Natural killer cell (primary cell): ENCODE data around the gene GTPBP4. TPM values are rescaled to one million over a fixed set of nuclear protein-coding genes. Genes with fewer than 3 reads are reported as not detected.

Source experiments
- ATAC-seq, 3 donors: fragments of 150-1000 bp in 2 of 3; fragments of 200-7000 bp in 1 of 3; cut with Tn5 transposase; 1 replicate in 1 of 3; 2 replicates in 2 of 3; pipeline ENCODE4 v1.10.0; 2021; ENCODE audit warnings: mild to moderate bottlenecking in 2 of 3, moderate library complexity in 2 of 3
- DNase-seq, 2 donors: peaks; one replicate each; pipeline versions ENCODE4 v3.0.0 to v3.0.0-alpha.2; 2013 to 2021; ENCODE audit warnings: mixed read lengths in 1 of 2
- H3K27ac ChIP-seq: one replicate; pipeline ENCODE4 v1.5.1; 2013; ENCODE audit warnings: mild to moderate bottlenecking, low read length
- H3K27me3 ChIP-seq: one replicate; pipeline ENCODE4 v1.6.1; 2013; ENCODE audit warnings: low read length; ENCODE audit not compliant: control insufficient read depth, insufficient read depth
- H3K36me3 ChIP-seq: one replicate; pipeline ENCODE4 v1.6.1; 2013; ENCODE audit warnings: low read length; ENCODE audit not compliant: control insufficient read depth, insufficient read depth
- H3K4me1 ChIP-seq: one replicate; pipeline ENCODE4 v1.6.1; 2013; ENCODE audit warnings: low read length; ENCODE audit not compliant: control insufficient read depth, insufficient read depth
- H3K4me3 ChIP-seq: one replicate; pipeline ENCODE4 v1.5.1; 2013; ENCODE audit warnings: low read length
- H3K9me3 ChIP-seq: one replicate; pipeline ENCODE4 v1.6.1; 2013; ENCODE audit warnings: low read length; ENCODE audit not compliant: control insufficient read depth, insufficient read depth
- H3K27ac Mint-ChIP-seq, 2 donors: one replicate each; pipeline ENCODE4 v1.8.0; 2022; ENCODE audit warnings: mild to moderate bottlenecking in 2 of 2, mixed read lengths in 2 of 2, moderate library complexity in 1 of 2
- H3K27me3 Mint-ChIP-seq, 2 donors: one replicate each; pipeline ENCODE4 v1.8.0; 2022; ENCODE audit warnings: low read depth in 2 of 2, mixed read lengths in 2 of 2
- H3K36me3 Mint-ChIP-seq: one replicate; pipeline ENCODE4 v1.8.0; 2022; ENCODE audit warnings: mixed read lengths
- H3K4me1 Mint-ChIP-seq, 2 donors: one replicate each; pipeline ENCODE4 v1.8.0; 2022; ENCODE audit warnings: mixed read lengths in 2 of 2
- H3K4me3 Mint-ChIP-seq: one replicate; pipeline ENCODE4 v1.8.0; 2022; ENCODE audit warnings: mild to moderate bottlenecking, moderate library complexity, mixed read lengths
- H3K9me3 Mint-ChIP-seq, 2 donors: one replicate each; pipeline ENCODE4 v1.8.0; 2022; ENCODE audit warnings: mixed read lengths in 2 of 2
- CTCF ChIP-seq: fragments of 200-600 bp; IDR thresholded peaks from one replicate; pipeline ENCODE4 v1.8.0; 2022; ENCODE audit warnings: antibody characterized with exemption
- WGBS: methylation state at CpG from one replicate; pipeline ENCODE4 v1.1.7; 2013; ENCODE audit warnings: missing lambda C conversion rate; ENCODE audit not compliant: insufficient coverage; 5-methylcytosine and 5-hydroxymethylcytosine counted together
- intact Hi-C: fragments of 100-400 bp; cut with micrococcal nuclease; formaldehyde crosslinking; loops from one replicate; pipeline ENCODE4 v1.14.2; 2022
- total RNA-seq, 4 donors: library from RNA; stranded (reverse); fragments of 120-200 nt in 1 of 4; gene quantifications; one replicate each; pipeline versions ENCODE4 v1.2.3 to v1.2.4, GENCODE V29; 2013 to 2022

Gene GTPBP4
- total RNA-seq, 3 donors from 2014 or later (not counting 1 experiment from before 2014, with no cell fraction given): 53.9 to 99.6 (median 72.5) TPM

DNA sequence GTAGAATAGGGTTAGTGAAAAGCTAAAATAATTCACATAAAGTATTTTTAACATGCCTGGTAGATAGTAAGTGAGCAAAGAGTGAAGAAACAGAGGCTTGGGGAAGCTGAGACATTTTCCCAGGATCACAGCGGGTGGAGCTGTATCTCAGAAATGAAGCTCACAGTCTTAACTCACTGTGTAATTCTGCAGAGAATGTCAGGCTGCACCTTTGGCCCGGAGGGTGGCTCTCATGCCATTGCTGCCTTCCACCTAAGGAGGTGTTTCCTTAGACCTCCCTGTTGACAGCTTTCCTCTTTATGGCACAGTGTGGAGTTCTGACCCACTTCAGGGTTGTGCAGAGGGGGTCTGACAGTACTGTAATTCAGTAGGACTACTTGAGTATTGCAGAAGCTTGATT lies 2.9 kb upstream of the GTPBP4 start:
- peaks cover 0 to 4% of the 10 kb centered on the region in 2 donors for H3K9me3 Mint-ChIP-seq
- no peak overlapping the region for H3K27ac Mint-ChIP-seq
- peak overlapping the region; percentile 9 for H3K4me3 Mint-ChIP-seq
- peaks cover 32% of the 10 kb centered on the region in 2 donors for H3K4me1 Mint-ChIP-seq
- H3K27me3 Mint-ChIP-seq: no peaks in the 10 kb centered on the region
- ATAC-seq (no peak), DNase-seq (no peak)
- no peak overlapping the region for H3K27ac ChIP-seq
- H3K4me3 ChIP-seq: no peak overlapping the region
- no peaks in the 10 kb centered on the region for H3K27me3 ChIP-seq
- peaks cover 6% of the 10 kb centered on the region for H3K9me3 ChIP-seq
- WGBS: 94% methylated on average over 2 of the region's 2 CpGs
- intact Hi-C loops: no loop called here
- H3K36me3 ChIP-seq: no peaks in the 10 kb centered on the region
- H3K4me1 ChIP-seq: peaks cover 21% of the 10 kb centered on the region
- no peaks in the 10 kb centered on the region for H3K36me3 Mint-ChIP-seq
- no peak for TF ChIP-seq CTCF

GRCh38 chr10:986137-986825 lies 2.0 kb upstream of the GTPBP4 start:
- WGBS: 94% methylated on average over 7 of the region's 7 CpGs
- no peaks in the 10 kb centered on the region for H3K27me3 Mint-ChIP-seq
- Histone ChIP-seq H3K4me1 (peaks cover 21% of the 10 kb centered on the region), H3K36me3 (no peaks in the 10 kb centered on the region), H3K4me3 (no peak overlapping the region), H3K27ac (no peak overlapping the region), H3K9me3 (no peaks in the 10 kb centered on the region), H3K27me3 (no peaks in the 10 kb centered on the region)
- DNase-seq: no peak
- H3K4me3 Mint-ChIP-seq: peak overlapping the region; percentile 98
- intact Hi-C loops: no loop called here
- peaks cover 32 to 38% of the 10 kb centered on the region in 2 donors for H3K4me1 Mint-ChIP-seq
- H3K27ac Mint-ChIP-seq: peak overlapping the region; percentile 90 to 97
- TF ChIP-seq CTCF: no peak
- H3K36me3 Mint-ChIP-seq: no peaks in the 10 kb centered on the region
- ATAC-seq: no peak
- no peaks in the 10 kb centered on the region for H3K9me3 Mint-ChIP-seq

- 76% methylated on average over 14 of the region's 14 CpGs for WGBS
- Histone ChIP-seq H3K4me3 (peak overlapping the region; percentile 68), H3K27ac (no peak overlapping the region), H3K27me3 (no peaks in the 10 kb centered on the region), H3K9me3 (no peaks in the 10 kb centered on the region), H3K36me3 (no peaks in the 10 kb centered on the region), H3K4me1 (peaks cover 21% of the 10 kb centered on the region)
- H3K36me3 Mint-ChIP-seq: no peaks in the 10 kb centered on the region
- no peaks in the 10 kb centered on the region for H3K27me3 Mint-ChIP-seq
- TF ChIP-seq CTCF: no peak
- ATAC-seq: no peak
- H3K27ac Mint-ChIP-seq: peak overlapping the region; percentile 90 to 97
- H3K4me1 Mint-ChIP-seq: peaks cover 32 to 38% of the 10 kb centered on the region in 2 donors
- peak overlapping the region; percentile 98 for H3K4me3 Mint-ChIP-seq
- H3K9me3 Mint-ChIP-seq: no peaks in the 10 kb centered on the region
- no peak for DNase-seq
- intact Hi-C loops: no loop called here
Measured at GRCh38 chr10:986881-987619, 1.2 kb upstream of the GTPBP4 start.
